ENCODE measurements around the gene KATNB1.
"Not testable (repeated sequence)": the region's sequence is repeated elsewhere in the genome, so short reads cannot be mapped to it uniquely, and the experiment has no call there.

KATNB1 gene

DNA sequence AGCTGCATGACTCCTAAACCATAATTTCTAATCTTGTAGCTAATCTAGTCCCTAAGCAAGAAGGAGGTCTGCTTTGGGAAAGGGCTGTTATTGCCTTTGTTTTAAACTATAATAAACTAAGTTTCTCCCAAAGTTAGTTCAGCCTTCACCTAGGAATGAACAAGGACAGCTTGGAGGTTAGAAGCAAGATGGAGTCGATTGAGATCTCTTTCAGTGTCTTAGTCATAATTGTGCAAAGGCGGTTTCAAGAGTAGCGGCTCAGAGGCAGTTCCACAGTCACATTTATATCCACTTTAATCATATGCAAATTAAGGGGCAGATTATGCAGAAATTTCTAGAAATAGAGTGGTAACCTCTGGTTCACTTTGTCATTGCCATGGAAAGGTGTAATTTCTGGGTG is 23.6 kb upstream of the KATNB1 start:
- Histone ChIP-seq H3K4me1 (ENCODE audit: low read length) (no peaks in the 10 kb centered on the region), H3K9me2 (replicated peaks; ENCODE audit: insufficient read depth, low read length) (no peaks in the 10 kb centered on the region), H3K27me3 (replicated peaks; ENCODE audit: insufficient read depth, low read length) (no peaks in the 10 kb centered on the region; the same call in 1 of the 2 replicates), H3K9ac (ENCODE audit: low read length) (no peak overlapping the region), H3K27ac (ENCODE audit: low read length) (no peak overlapping the region), H3K4me3 (ENCODE audit: low read length) (no peak overlapping the region), H2AFZ (ENCODE audit: low read length) (no peak overlapping the region), H4K20me1 (ENCODE audit: insufficient read depth, low read length) (no peaks in the 10 kb centered on the region), H3F3A (ENCODE audit: insufficient read depth, low read length) (no peaks in the 10 kb centered on the region), H3K4me2 (ENCODE audit: low read depth, low read length) (no peak overlapping the region), H3K9me3 (replicated peaks; ENCODE audit: insufficient read depth, low read length) (no peaks in the 10 kb centered on the region), H3K36me3 (replicated peaks; ENCODE audit: insufficient read depth, low read length) (no peaks in the 10 kb centered on the region), H3K79me2 (ENCODE audit: low read length) (no peaks in the 10 kb centered on the region)
- no peak for TF ChIP-seq EZH2phosphoT487 (IDR thresholded peaks at IDR 0.05; ENCODE audit: low read length)
- DNase-seq = no peak

GRCh38 chr16:57712569-57712968 is 23.0 kb upstream of the KATNB1 start:
- H3K9ac ChIP-seq (ENCODE audit: low read length); H3K27ac ChIP-seq (ENCODE audit: low read length); H3K4me2 ChIP-seq (ENCODE audit: low read depth, low read length); H3K36me3 ChIP-seq (replicated peaks; ENCODE audit: insufficient read depth, low read length); H3K79me2 ChIP-seq (ENCODE audit: low read length); H3K4me3 ChIP-seq (ENCODE audit: low read length); H3K4me1 ChIP-seq (ENCODE audit: low read length); H4K20me1 ChIP-seq (ENCODE audit: insufficient read depth, low read length); H3K9me2 ChIP-seq (replicated peaks; ENCODE audit: insufficient read depth, low read length); H3K9me3 ChIP-seq (replicated peaks; ENCODE audit: insufficient read depth, low read length); H3F3A ChIP-seq (ENCODE audit: insufficient read depth, low read length); H3K27me3 ChIP-seq (replicated peaks; ENCODE audit: insufficient read depth, low read length); H2AFZ ChIP-seq (ENCODE audit: low read length); DNase-seq: not testable (repeated sequence)

GRCh38 chr16:57713596-57713995 is 22.0 kb upstream of the KATNB1 start:
- Histone ChIP-seq H3K4me3 (ENCODE audit: low read length) (no peak overlapping the region), H4K20me1 (ENCODE audit: insufficient read depth, low read length) (no peaks in the 10 kb centered on the region), H3K36me3 (replicated peaks; ENCODE audit: insufficient read depth, low read length) (no peaks in the 10 kb centered on the region), H3K27me3 (replicated peaks; ENCODE audit: insufficient read depth, low read length) (no peaks in the 10 kb centered on the region; the same call in 1 of the 2 replicates), H3K4me1 (ENCODE audit: low read length) (no peaks in the 10 kb centered on the region), H3K4me2 (ENCODE audit: low read depth, low read length) (no peak overlapping the region), H3K79me2 (ENCODE audit: low read length) (no peaks in the 10 kb centered on the region), H3K27ac (ENCODE audit: low read length) (no peak overlapping the region), H3K9me3 (replicated peaks; ENCODE audit: insufficient read depth, low read length) (no peaks in the 10 kb centered on the region), H3K9me2 (replicated peaks; ENCODE audit: insufficient read depth, low read length) (no peaks in the 10 kb centered on the region), H2AFZ (ENCODE audit: low read length) (no peak overlapping the region), H3K9ac (ENCODE audit: low read length) (no peak overlapping the region), H3F3A (ENCODE audit: insufficient read depth, low read length) (no peaks in the 10 kb centered on the region)
- no peak for DNase-seq
- TF ChIP-seq EZH2phosphoT487 (IDR thresholded peaks at IDR 0.05; ENCODE audit: low read length) = no peak

- no peaks in the 10 kb centered on the region for H3F3A ChIP-seq (ENCODE audit: insufficient read depth, low read length)
- H2AFZ ChIP-seq (ENCODE audit: low read length) = no peak overlapping the region
- H3K4me1 ChIP-seq (ENCODE audit: low read length) = no peaks in the 10 kb centered on the region
- no peaks in the 10 kb centered on the region for H3K36me3 ChIP-seq (replicated peaks; ENCODE audit: insufficient read depth, low read length)
- H3K4me3 ChIP-seq (ENCODE audit: low read length) = no peak overlapping the region
- H3K9me3 ChIP-seq (replicated peaks; ENCODE audit: insufficient read depth, low read length) = no peaks in the 10 kb centered on the region
- H3K9me2 ChIP-seq (replicated peaks; ENCODE audit: insufficient read depth, low read length) = no peaks in the 10 kb centered on the region
- no peaks in the 10 kb centered on the region; the same call in 1 of the 2 replicates for H3K27me3 ChIP-seq (replicated peaks; ENCODE audit: insufficient read depth, low read length)
- H3K79me2 ChIP-seq (ENCODE audit: low read length) = no peaks in the 10 kb centered on the region
- no peak for DNase-seq
- H3K4me2 ChIP-seq (ENCODE audit: low read depth, low read length) = no peak overlapping the region
- no peak overlapping the region for H3K9ac ChIP-seq (ENCODE audit: low read length)
- no peaks in the 10 kb centered on the region for H4K20me1 ChIP-seq (ENCODE audit: insufficient read depth, low read length)
- no peak for TF ChIP-seq EZH2 (optimal IDR thresholded peaks at IDR 0.05; ENCODE audit: low read depth, low read length)
- TF ChIP-seq, protein P1, sequence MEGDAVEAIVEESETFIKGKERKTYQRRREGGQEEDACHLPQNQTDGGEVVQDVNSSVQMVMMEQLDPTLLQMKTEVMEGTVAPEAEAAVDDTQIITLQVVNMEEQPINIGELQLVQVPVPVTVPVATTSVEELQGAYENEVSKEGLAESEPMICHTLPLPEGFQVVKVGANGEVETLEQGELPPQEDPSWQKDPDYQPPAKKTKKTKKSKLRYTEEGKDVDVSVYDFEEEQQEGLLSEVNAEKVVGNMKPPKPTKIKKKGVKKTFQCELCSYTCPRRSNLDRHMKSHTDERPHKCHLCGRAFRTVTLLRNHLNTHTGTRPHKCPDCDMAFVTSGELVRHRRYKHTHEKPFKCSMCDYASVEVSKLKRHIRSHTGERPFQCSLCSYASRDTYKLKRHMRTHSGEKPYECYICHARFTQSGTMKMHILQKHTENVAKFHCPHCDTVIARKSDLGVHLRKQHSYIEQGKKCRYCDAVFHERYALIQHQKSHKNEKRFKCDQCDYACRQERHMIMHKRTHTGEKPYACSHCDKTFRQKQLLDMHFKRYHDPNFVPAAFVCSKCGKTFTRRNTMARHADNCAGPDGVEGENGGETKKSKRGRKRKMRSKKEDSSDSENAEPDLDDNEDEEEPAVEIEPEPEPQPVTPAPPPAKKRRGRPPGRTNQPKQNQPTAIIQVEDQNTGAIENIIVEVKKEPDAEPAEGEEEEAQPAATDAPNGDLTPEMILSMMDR (IDR thresholded peaks at IDR 0.05; ENCODE audit: low read length) = no peak
- no peak for TF ChIP-seq EZH2phosphoT487 (IDR thresholded peaks at IDR 0.05; ENCODE audit: low read length)
- H3K27ac ChIP-seq (ENCODE audit: low read length) = no peak overlapping the region
These were observed 21.5 kb upstream of the KATNB1 start for GRCh38 chr16:57714047-57714446.

- Histone ChIP-seq H3K4me3 (ENCODE audit: low read length) (no peak overlapping the region), H3K36me3 (replicated peaks; ENCODE audit: insufficient read depth, low read length) (no peaks in the 10 kb centered on the region), H3K4me2 (ENCODE audit: low read depth, low read length) (no peak overlapping the region), H4K20me1 (ENCODE audit: insufficient read depth, low read length) (no peaks in the 10 kb centered on the region), H3K79me2 (ENCODE audit: low read length) (no peaks in the 10 kb centered on the region), H3K9me3 (replicated peaks; ENCODE audit: insufficient read depth, low read length) (no peaks in the 10 kb centered on the region), H3K27ac (ENCODE audit: low read length) (no peak overlapping the region), H3K9ac (ENCODE audit: low read length) (no peak overlapping the region), H3F3A (ENCODE audit: insufficient read depth, low read length) (no peaks in the 10 kb centered on the region), H2AFZ (ENCODE audit: low read length) (no peak overlapping the region), H3K4me1 (ENCODE audit: low read length) (no peaks in the 10 kb centered on the region), H3K27me3 (replicated peaks; ENCODE audit: insufficient read depth, low read length) (peaks cover 5% of the 10 kb centered on the region; the same call in 1 of the 2 replicates), H3K9me2 (replicated peaks; ENCODE audit: insufficient read depth, low read length) (no peaks in the 10 kb centered on the region)
- peak; percentile 56 for DNase-seq
- no peak for TF ChIP-seq EZH2phosphoT487 (IDR thresholded peaks at IDR 0.05; ENCODE audit: low read length)
- TF ChIP-seq, protein P1 (IDR thresholded peaks at IDR 0.05; ENCODE audit: low read length) = peak; percentile 74
- no peak for TF ChIP-seq EZH2 (optimal IDR thresholded peaks at IDR 0.05; ENCODE audit: low read depth, low read length)
These were observed 15.4 kb upstream of the KATNB1 start for GRCh38 chr16:57720142-57720575.

Data from MM.1S (cell line).